HG03565 (cell line): ENCODE measurements around the gene SLC9A6.
"Not testable (repeated sequence)": the region's sequence is repeated elsewhere in the genome, so short reads cannot be mapped to it uniquely, and the experiment has no call there.

Experiments
- ATAC-seq: cut with Tn5 transposase; IDR thresholded peaks from one replicate; pipeline ENCODE4 v1.9.1; 2021; ENCODE audit warnings: mild to moderate bottlenecking, moderate library complexity; ENCODE audit not compliant: unreplicated experiment

Gene SLC9A6

GRCh38 chrX:136028383-136028984, 43.2 kb downstream of the SLC9A6 start:
- ATAC-seq: no peak

- ATAC-seq: no peak
Observed at GRCh38 chrX:136029766-136030165, 44.5 kb downstream of the SLC9A6 start.

GRCh38 chrX:136030303-136031191, 45.3 kb downstream of the SLC9A6 start:
- no peak for ATAC-seq

- no peak for ATAC-seq
Observed at GRCh38 chrX:136031626-136032025, 46.4 kb downstream of the SLC9A6 start.

GRCh38 chrX:136032370-136032769, 47.1 kb downstream of the SLC9A6 start:
- ATAC-seq: no peak

GRCh38 chrX:136034668-136035067, 49.4 kb downstream of the SLC9A6 start:
- ATAC-seq: no peak

- ATAC-seq: no peak
Observed at GRCh38 chrX:136035663-136036062, 50.4 kb downstream of the SLC9A6 start.

GRCh38 chrX:136039485-136039884, 54.2 kb downstream of the SLC9A6 start:
- no peak for ATAC-seq

GRCh38 chrX:136039968-136040367, 54.7 kb downstream of the SLC9A6 start:
- no peak for ATAC-seq

GRCh38 chrX:136041254-136041812, 56.1 kb downstream of the SLC9A6 start:
- ATAC-seq: no peak

- ATAC-seq: no peak
Observed at GRCh38 chrX:136045008-136045407, 59.8 kb downstream of the SLC9A6 start.

GRCh38 chrX:136046295-136047015, 61.2 kb downstream of the SLC9A6 start:
- no peak for ATAC-seq

GRCh38 chrX:136047016-136047642, 61.9 kb downstream of the SLC9A6 start:
- no peak for ATAC-seq

GRCh38 chrX:136047969-136048368, 62.7 kb downstream of the SLC9A6 start:
- no peak for ATAC-seq

GRCh38 chrX:136048446-136048845, 63.2 kb downstream of the SLC9A6 start:
- no peak for ATAC-seq

- no peak for ATAC-seq
Observed at GRCh38 chrX:136049608-136050007, 64.4 kb downstream of the SLC9A6 start.

- ATAC-seq: not testable (repeated sequence)
Observed at GRCh38 chrX:136050875-136051274, 65.6 kb downstream of the SLC9A6 start.

GRCh38 chrX:136051611-136052010, 66.4 kb downstream of the SLC9A6 start:
- no peak for ATAC-seq

GRCh38 chrX:136055651-136056221, 70.5 kb downstream of the SLC9A6 start:
- no peak for ATAC-seq

GRCh38 chrX:136057567-136057966, 72.3 kb downstream of the SLC9A6 start:
- no peak for ATAC-seq

- ATAC-seq: no peak
Observed at GRCh38 chrX:136059350-136059749, 74.1 kb downstream of the SLC9A6 start.
